GM23338 (cell line): ENCODE data around the gene SLC26A6.

Source experiments
- CREB1 ChIP-seq: fragments of 250-450 bp; sonication (Bioruptor Pico); IDR thresholded peaks from 2 replicates; pipeline ENCODE4 v1.5.0; 2020; ENCODE audit warnings: low read depth, mild to moderate bottlenecking, moderate library complexity
- CTCF ChIP-seq, 2 experiments: fragments of 200-600 bp in 1 of 2; sonication (generic) in 1 of 2; conservative IDR thresholded peaks; 2 replicates each; pipeline versions ENCODE4 v1.5.1 to v1.6.1; 2016 to 2017; ENCODE audit warnings: antibody characterized with exemption in 2 of 2, low read depth in 2 of 2, mild to moderate bottlenecking in 2 of 2, moderate library complexity in 1 of 2
- REST ChIP-seq: IDR thresholded peaks from one replicate; pipeline ENCODE4 v1.6.1; 2018; ENCODE audit warnings: antibody characterized with exemption; ENCODE audit not compliant: unreplicated experiment

GRCh38 chr3:48630833-48631232 is 4.4 kb downstream of the SLC26A6 start:
- TF ChIP-seq CREB1 (CRISPR knock-in tag) (no peak), REST (no peak), CTCF (conservative IDR thresholded peaks at IDR 0.05; ENCODE audit: low read depth in 2 of 2) (no peak)
